NCI-H510A treated with DMSO at 0.1 percent for 48 hours (cell line): ENCODE data around the gene ADD3.

Experiments
- DNase-seq: peaks from one replicate; lab custom pipeline; 2025; lab: John Stamatoyannopoulos, UW

Gene ADD3

GRCh38 chr10:110181911-110182310 lies 174.1 kb downstream of the ADD3 start:
- DNase-seq = no peak

- no peak for DNase-seq
Observed at GRCh38 chr10:110184398-110184797, 176.6 kb downstream of the ADD3 start.
